MG63 (cell line): ENCODE results near the gene GRIK3. TPM values are rescaled to one million over a fixed set of nuclear protein-coding genes. Genes with fewer than 3 reads are reported as not detected.
"Not testable (repeated sequence)": the region's sequence is repeated elsewhere in the genome, so short reads cannot be mapped to it uniquely, and the experiment has no call there.

ENCODE experiments used
- DNase-seq: peaks from one replicate; pipeline ENCODE4 v3.0.0-alpha.2; 2020
- H3K27me3 ChIP-seq: fragments of 250-450 bp; sonication (Bioruptor Pico); 2 replicates; pipeline ENCODE4 v1.5.1; 2020; ENCODE audit warnings: mild to moderate bottlenecking, moderate library complexity
- H3K36me3 ChIP-seq: fragments of 250-450 bp; sonication (Bioruptor Pico); 2 replicates; pipeline ENCODE4 v1.5.1; 2020; ENCODE audit warnings: mild to moderate bottlenecking, moderate library complexity
- H3K4me3 ChIP-seq: fragments of 250-450 bp; sonication (Bioruptor Pico); 2 replicates; pipeline ENCODE4 v1.5.1; 2020; ENCODE audit warnings: mild to moderate bottlenecking, moderate library complexity
- H3K9me3 ChIP-seq: fragments of 250-450 bp; sonication (Bioruptor Pico); 2 replicates; pipeline ENCODE4 v1.5.1; 2020; ENCODE audit warnings: mild to moderate bottlenecking, moderate library complexity
- total RNA-seq: library from RNA; depleted of rRNA; stranded (reverse); fragments of >200 nt; shearing (Covaris generic); gene quantifications from 2 replicates; pipeline ENCODE4 v1.2.3, GENCODE V29; 2014; ENCODE audit warnings: low replicate concordance

GRIK3 gene
- total RNA-seq, 1 experiment from 2014 or later, result 0.66 TPM

GRCh38 chr1:36781098-36781497 lies 253.2 kb downstream of the GRIK3 start:
- Histone ChIP-seq H3K27me3 (no peaks in the 10 kb centered on the region), H3K4me3 (no peak overlapping the region), H3K9me3 (no peaks in the 10 kb centered on the region), H3K36me3 (no peaks in the 10 kb centered on the region)
- no peak for DNase-seq

- no peak for DNase-seq
- Histone ChIP-seq H3K4me3 (no peak overlapping the region), H3K9me3 (no peaks in the 10 kb centered on the region), H3K27me3 (no peaks in the 10 kb centered on the region), H3K36me3 (no peaks in the 10 kb centered on the region)
These were observed 255.6 kb downstream of the GRIK3 start for GRCh38 chr1:36778740-36779139.

- no peak overlapping the region for H3K4me3 ChIP-seq
- H3K36me3 ChIP-seq, result no peaks in the 10 kb centered on the region
- no peaks in the 10 kb centered on the region for H3K27me3 ChIP-seq
- H3K9me3 ChIP-seq, result no peaks in the 10 kb centered on the region
- no peak for DNase-seq
These were observed 257.1 kb downstream of the GRIK3 start for GRCh38 chr1:36776948-36777831.

GRCh38 chr1:36776256-36776655 lies 258.1 kb downstream of the GRIK3 start:
- no peak overlapping the region for H3K4me3 ChIP-seq

GRCh38 chr1:36775716-36776115 lies 258.6 kb downstream of the GRIK3 start:
- DNase-seq, result no peak

More at GRCh38 chr1:36776256-36776655, 258.1 kb downstream of the GRIK3 start:
- Histone ChIP-seq H3K27me3 (no peaks in the 10 kb centered on the region), H3K36me3 (no peaks in the 10 kb centered on the region), H3K9me3 (no peaks in the 10 kb centered on the region)
- DNase-seq, result no peak

GRCh38 chr1:36773827-36774541 lies 260.3 kb downstream of the GRIK3 start:
- Histone ChIP-seq H3K27me3 (no peaks in the 10 kb centered on the region), H3K9me3 (no peaks in the 10 kb centered on the region), H3K4me3 (no peak overlapping the region), H3K36me3 (no peaks in the 10 kb centered on the region)
- DNase-seq, result no peak

More at GRCh38 chr1:36775716-36776115, 258.6 kb downstream of the GRIK3 start:
- H3K4me3 ChIP-seq, result no peak overlapping the region
- no peaks in the 10 kb centered on the region for H3K9me3 ChIP-seq
- H3K27me3 ChIP-seq, result no peaks in the 10 kb centered on the region
- H3K36me3 ChIP-seq, result no peaks in the 10 kb centered on the region

GRCh38 chr1:36772647-36773495 lies 261.4 kb downstream of the GRIK3 start:
- no peak for DNase-seq
- Histone ChIP-seq H3K9me3 (no peaks in the 10 kb centered on the region), H3K4me3 (no peak overlapping the region), H3K27me3 (no peaks in the 10 kb centered on the region), H3K36me3 (no peaks in the 10 kb centered on the region)

GRCh38 chr1:36771660-36772284 lies 262.5 kb downstream of the GRIK3 start:
- Histone ChIP-seq H3K36me3 (no peaks in the 10 kb centered on the region), H3K27me3 (no peaks in the 10 kb centered on the region), H3K4me3 (no peak overlapping the region), H3K9me3 (no peaks in the 10 kb centered on the region)
- no peak for DNase-seq

- no peak overlapping the region for H3K4me3 ChIP-seq
- no peaks in the 10 kb centered on the region for H3K27me3 ChIP-seq
- no peaks in the 10 kb centered on the region for H3K9me3 ChIP-seq
- DNase-seq, result no peak
- H3K36me3 ChIP-seq, result no peaks in the 10 kb centered on the region
These were observed 263.1 kb downstream of the GRIK3 start for GRCh38 chr1:36771240-36771639.

GRCh38 chr1:36769886-36770830 lies 264.2 kb downstream of the GRIK3 start:
- Histone ChIP-seq H3K4me3 (no peak overlapping the region), H3K27me3 (no peaks in the 10 kb centered on the region), H3K9me3 (no peaks in the 10 kb centered on the region), H3K36me3 (no peaks in the 10 kb centered on the region)
- DNase-seq, result no peak

GRCh38 chr1:36768486-36769178 lies 265.7 kb downstream of the GRIK3 start:
- Histone ChIP-seq H3K27me3 (no peaks in the 10 kb centered on the region), H3K9me3 (no peaks in the 10 kb centered on the region), H3K36me3 (no peaks in the 10 kb centered on the region), H3K4me3 (no peak overlapping the region)
- DNase-seq, result no peak

- H3K9me3 ChIP-seq, H3K4me3 ChIP-seq, H3K36me3 ChIP-seq, DNase-seq, H3K27me3 ChIP-seq: not testable (repeated sequence)
These were observed 266.9 kb downstream of the GRIK3 start for GRCh38 chr1:36767429-36767828.

GRCh38 chr1:36766481-36766880 lies 267.8 kb downstream of the GRIK3 start:
- H3K4me3 ChIP-seq, result no peak overlapping the region
- no peaks in the 10 kb centered on the region for H3K9me3 ChIP-seq
- no peaks in the 10 kb centered on the region for H3K36me3 ChIP-seq
- no peaks in the 10 kb centered on the region for H3K27me3 ChIP-seq
- DNase-seq, result no peak

- no peak for DNase-seq
- Histone ChIP-seq H3K27me3 (no peaks in the 10 kb centered on the region), H3K36me3 (no peaks in the 10 kb centered on the region)
These were observed 268.5 kb downstream of the GRIK3 start for GRCh38 chr1:36765785-36766300.

GRCh38 chr1:36764798-36765197 lies 269.5 kb downstream of the GRIK3 start:
- no peaks in the 10 kb centered on the region for H3K27me3 ChIP-seq
- H3K36me3 ChIP-seq, result no peaks in the 10 kb centered on the region
- H3K9me3 ChIP-seq, result no peaks in the 10 kb centered on the region
- H3K4me3 ChIP-seq, result no peak overlapping the region
- DNase-seq, result no peak

More at GRCh38 chr1:36765785-36766300, 268.5 kb downstream of the GRIK3 start:
- Histone ChIP-seq H3K9me3 (no peaks in the 10 kb centered on the region), H3K4me3 (no peak overlapping the region)
